Esophagus muscularis mucosa (tissue), 4 donors: ENCODE data around the gene STK32B. TPM values are rescaled to one million over a fixed set of nuclear protein-coding genes. Genes with fewer than 3 reads are reported as not detected.
A peak's percentile ranks its signal among the peaks of the same experiment; 100 is the strongest.

ENCODE experiments used
- DNase-seq: peaks from one replicate; pipeline ENCODE4 v3.0.0-alpha.2; 2017; ENCODE audit errors: extremely low spot score
- H3K27ac ChIP-seq, 4 donors: fragments of 200-600 bp; sonication (generic); replicated peaks in 1 of 4; 1 replicate in 3 of 4; 2 replicates in 1 of 4; pipeline ENCODE4 v1.5.1; 2016 to 2019; ENCODE audit warnings: mild to moderate bottlenecking in 1 of 4
- H3K27me3 ChIP-seq, 4 donors: fragments of 200-600 bp; sonication (generic); one replicate each; pipeline versions ENCODE4 v1.5.1 to v1.6.0; 2016 to 2019
- H3K36me3 ChIP-seq, 4 donors: fragments of 200-600 bp; sonication (generic); one replicate each; pipeline ENCODE4 v1.5.1; 2016 to 2019
- H3K4me1 ChIP-seq, 4 donors: fragments of 200-600 bp; sonication (generic); one replicate each; pipeline ENCODE4 v1.5.1; 2016 to 2019
- H3K4me3 ChIP-seq, 4 donors: fragments of 200-600 bp; sonication (generic); 1 replicate in 2 of 4; 2 replicates in 2 of 4; pipeline ENCODE4 v1.5.1; 2016 to 2019; ENCODE audit warnings: mild to moderate bottlenecking in 4 of 4, moderate library complexity in 1 of 4
- H3K9me3 ChIP-seq, 4 donors: fragments of 200-600 bp; sonication (generic); 1 replicate in 3 of 4; 2 replicates in 1 of 4; pipeline ENCODE4 v1.5.1; 2016 to 2019
- EP300 ChIP-seq: sonication (generic); formaldehyde crosslinking; IDR thresholded peaks from one replicate; pipeline ENCODE4 v1.6.1; 2017; ENCODE audit warnings: antibody characterized with exemption
- POLR2A ChIP-seq: fragments of 450-650 bp; IDR thresholded peaks from one replicate; pipeline ENCODE4 v1.6.1; 2017; ENCODE audit warnings: antibody characterized with exemption, moderate library complexity, mild to moderate bottlenecking, low read depth
- POLR2AphosphoS5 ChIP-seq, 2 donors: sonication (generic); formaldehyde crosslinking; IDR thresholded peaks; one replicate each; pipeline ENCODE4 v1.6.1; 2017; ENCODE audit warnings: antibody characterized with exemption in 2 of 2
- WGBS: methylation state at CpG from one replicate; pipeline ENCODE4 v1.1.5; 2018; 5-methylcytosine and 5-hydroxymethylcytosine counted together
- intact Hi-C: fragments of 100-400 bp; cut with DNase I; formaldehyde crosslinking; loops from one replicate; pipeline ENCODE4 v1.15.1; 2023
- total RNA-seq, 4 donors: library from RNA; depleted of rRNA; stranded (reverse); fragments of >200 nt; gene quantifications; one replicate each; pipeline versions ENCODE4 v1.1.0 to v1.2.1, GENCODE V29; 2016
- TF ChIP-seq, protein P1 (sequence below), 3 experiments: fragments of 200-600 bp in 2 of 3; fragments of 450-650 bp in 1 of 3; sonication (generic) in 2 of 3; IDR thresholded peaks; one replicate each; pipeline ENCODE4 v1.5.1; 2017 to 2019; ENCODE audit warnings: antibody characterized with exemption in 3 of 3, mild to moderate bottlenecking in 2 of 3, moderate library complexity in 1 of 3

The STK32B gene
- total RNA-seq, 4 donors from 2014 or later, result 1.7 to 3.8 (median 2.7) TPM

DNA sequence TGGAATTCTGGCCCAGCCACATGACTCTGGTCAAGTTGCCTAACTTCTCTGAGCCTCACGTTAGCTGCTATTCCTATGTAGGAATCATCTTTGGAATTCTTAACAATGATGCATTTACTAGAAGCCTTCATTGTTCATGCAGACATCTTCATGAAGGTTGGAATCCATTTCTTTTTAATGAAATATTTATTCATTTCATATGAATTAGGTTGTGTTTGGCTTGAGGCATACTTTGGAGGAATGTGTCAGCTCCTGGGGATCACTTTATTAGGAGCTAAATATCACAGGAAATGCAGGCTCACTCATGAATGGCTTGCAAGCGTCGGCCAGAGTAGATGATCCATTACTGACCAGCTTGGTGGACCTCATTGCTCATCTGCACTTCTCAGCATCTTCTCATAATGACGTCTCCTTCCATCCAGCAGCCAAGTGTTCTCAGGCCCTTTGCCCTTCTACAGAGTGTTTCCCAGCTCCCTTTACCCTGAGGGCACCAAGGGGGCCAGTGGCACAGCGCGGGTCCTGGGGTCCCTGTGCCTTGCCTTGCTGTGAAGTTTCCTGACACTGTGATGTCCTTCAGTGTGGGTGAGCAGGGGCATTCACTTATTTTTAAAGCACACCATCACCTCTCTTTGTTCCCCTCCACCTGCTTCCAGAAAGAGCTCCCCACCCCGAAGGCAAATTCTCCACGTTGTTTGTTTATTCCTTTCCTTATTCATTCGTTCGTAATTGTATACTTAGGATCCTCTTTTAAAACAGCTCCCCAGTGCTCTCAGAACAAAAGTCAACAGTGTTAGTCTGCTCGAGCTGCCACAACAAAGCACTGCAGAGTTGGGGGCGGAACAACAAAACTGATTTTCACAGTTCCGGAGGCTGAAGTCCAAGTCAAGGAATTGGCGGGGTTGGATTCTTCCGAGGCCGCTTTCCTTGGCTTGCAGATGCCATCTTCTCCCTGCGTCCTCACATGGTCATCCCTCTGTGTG lies 106.8 kb downstream of the STK32B start:
- Histone ChIP-seq H3K27ac (no peak overlapping the region), H3K9me3 (no peaks in the 10 kb centered on the region), H3K27me3 (no peaks in the 10 kb centered on the region), H3K4me3 (no peak overlapping the region), H3K36me3 (no peaks in the 10 kb centered on the region), H3K4me1 (no peaks in the 10 kb centered on the region)
- WGBS, result 65% methylated on average over 17 of the region's 17 CpGs
- intact Hi-C loops, result no loop called here
- peak; percentile 82 for DNase-seq
- TF ChIP-seq EP300 (no peak), POLR2AphosphoS5 (IDR thresholded peaks at IDR 0.05) (no peak), POLR2A (no peak)
- TF ChIP-seq, protein P1, sequence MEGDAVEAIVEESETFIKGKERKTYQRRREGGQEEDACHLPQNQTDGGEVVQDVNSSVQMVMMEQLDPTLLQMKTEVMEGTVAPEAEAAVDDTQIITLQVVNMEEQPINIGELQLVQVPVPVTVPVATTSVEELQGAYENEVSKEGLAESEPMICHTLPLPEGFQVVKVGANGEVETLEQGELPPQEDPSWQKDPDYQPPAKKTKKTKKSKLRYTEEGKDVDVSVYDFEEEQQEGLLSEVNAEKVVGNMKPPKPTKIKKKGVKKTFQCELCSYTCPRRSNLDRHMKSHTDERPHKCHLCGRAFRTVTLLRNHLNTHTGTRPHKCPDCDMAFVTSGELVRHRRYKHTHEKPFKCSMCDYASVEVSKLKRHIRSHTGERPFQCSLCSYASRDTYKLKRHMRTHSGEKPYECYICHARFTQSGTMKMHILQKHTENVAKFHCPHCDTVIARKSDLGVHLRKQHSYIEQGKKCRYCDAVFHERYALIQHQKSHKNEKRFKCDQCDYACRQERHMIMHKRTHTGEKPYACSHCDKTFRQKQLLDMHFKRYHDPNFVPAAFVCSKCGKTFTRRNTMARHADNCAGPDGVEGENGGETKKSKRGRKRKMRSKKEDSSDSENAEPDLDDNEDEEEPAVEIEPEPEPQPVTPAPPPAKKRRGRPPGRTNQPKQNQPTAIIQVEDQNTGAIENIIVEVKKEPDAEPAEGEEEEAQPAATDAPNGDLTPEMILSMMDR (IDR thresholded peaks at IDR 0.05), result no peak

DNA sequence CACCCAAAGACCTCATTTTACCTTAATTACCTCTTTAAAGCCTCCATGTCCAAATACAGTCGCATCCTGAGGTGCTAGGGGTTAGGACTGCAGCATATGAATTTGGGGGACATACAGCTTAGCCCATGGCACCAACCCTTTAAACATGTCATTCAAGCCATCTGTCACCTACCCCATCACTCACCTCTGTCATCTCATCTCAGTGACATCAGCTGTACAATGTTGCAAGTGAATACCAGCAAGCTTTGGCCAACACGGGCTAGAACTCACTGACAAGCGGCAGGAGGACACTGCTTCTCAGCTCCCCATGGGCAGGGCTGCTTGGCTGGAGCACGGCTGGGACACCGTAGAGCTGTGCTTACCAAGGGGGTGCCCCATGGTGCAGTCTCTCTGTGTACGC lies 107.5 kb downstream of the STK32B start:
- Histone ChIP-seq H3K36me3 (no peaks in the 10 kb centered on the region), H3K27me3 (no peaks in the 10 kb centered on the region), H3K27ac (no peak overlapping the region), H3K4me1 (no peaks in the 10 kb centered on the region), H3K4me3 (no peak overlapping the region), H3K9me3 (no peaks in the 10 kb centered on the region)
- intact Hi-C loops, result no loop called here
- no peak for DNase-seq
- TF ChIP-seq POLR2AphosphoS5 (IDR thresholded peaks at IDR 0.05) (no peak), POLR2A (no peak), EP300 (no peak)
- TF ChIP-seq, protein P1 (IDR thresholded peaks at IDR 0.05), result no peak
- WGBS, result 86% methylated on average over 6 of the region's 6 CpGs

DNA sequence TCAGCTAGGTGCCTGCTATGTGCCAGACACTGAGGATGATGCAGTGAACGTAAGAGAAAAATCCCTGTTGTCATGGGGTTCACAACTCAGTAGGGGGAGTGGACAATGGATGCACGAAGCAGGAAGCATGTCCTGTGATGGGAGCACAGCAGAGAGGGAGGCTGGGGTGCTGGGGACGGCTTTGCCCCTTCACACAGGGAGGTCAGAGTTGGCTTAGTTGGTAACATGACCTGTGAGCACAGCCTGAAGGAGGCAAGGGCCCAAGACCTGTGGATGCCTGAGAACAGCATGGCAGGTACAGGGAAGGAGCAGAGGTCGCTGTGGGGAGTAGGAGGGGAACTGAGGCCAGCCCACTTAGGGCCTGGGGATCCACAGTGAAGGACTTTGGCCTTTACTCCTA lies 109.4 kb downstream of the STK32B start:
- no peak overlapping the region for H3K27ac ChIP-seq
- WGBS, result 70% methylated on average over 4 of the region's 4 CpGs
- intact Hi-C loops, result no loop called here
- no peaks in the 10 kb centered on the region for H3K4me1 ChIP-seq
- no peak overlapping the region for H3K4me3 ChIP-seq
- TF ChIP-seq POLR2AphosphoS5 (IDR thresholded peaks at IDR 0.05) (no peak), EP300 (no peak), POLR2A (no peak)
- TF ChIP-seq, protein P1 (IDR thresholded peaks at IDR 0.05), result no peak
- H3K9me3 ChIP-seq, result no peaks in the 10 kb centered on the region
- no peaks in the 10 kb centered on the region for H3K27me3 ChIP-seq
- peak; percentile 85 for DNase-seq
- no peaks in the 10 kb centered on the region for H3K36me3 ChIP-seq

DNA sequence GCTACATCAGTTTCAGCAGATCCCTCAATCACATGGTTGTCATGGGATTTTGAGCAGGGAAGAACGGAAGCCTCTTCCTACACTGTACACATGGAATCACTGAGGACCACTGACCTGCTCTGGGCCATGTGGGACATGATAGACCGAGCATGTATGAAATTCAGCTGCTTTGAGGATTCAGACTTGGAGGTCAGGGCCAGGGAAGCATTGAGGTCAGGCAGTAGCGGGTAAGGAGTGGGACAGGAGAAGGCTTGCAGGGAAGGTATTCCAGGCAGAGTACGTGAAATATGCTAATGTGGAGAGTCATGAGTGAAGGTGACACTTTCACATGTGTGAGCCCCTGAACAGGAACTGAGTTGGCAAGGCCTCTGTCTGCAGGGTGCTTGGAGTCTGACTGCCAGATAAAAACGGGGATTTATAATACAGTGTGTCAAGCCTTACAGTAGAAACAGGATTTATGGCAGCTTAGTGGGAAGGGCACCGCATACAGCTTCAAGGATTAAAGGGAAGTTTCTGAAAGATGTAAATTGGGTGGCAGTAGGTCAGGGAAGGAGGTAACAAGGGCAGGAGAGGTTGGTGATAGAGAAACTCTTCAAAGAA lies 111.7 kb downstream of the STK32B start:
- H3K36me3 ChIP-seq, result no peaks in the 10 kb centered on the region
- DNase-seq, result peak; percentile 75
- intact Hi-C loops, result no loop called here
- H3K4me3 ChIP-seq, result no peak overlapping the region
- no peak overlapping the region for H3K27ac ChIP-seq
- peaks cover 0 to 6% (median 0%) of the 10 kb centered on the region in 4 donors for H3K9me3 ChIP-seq
- WGBS, result 58% methylated on average over 6 of the region's 6 CpGs
- H3K27me3 ChIP-seq, result no peaks in the 10 kb centered on the region
- H3K4me1 ChIP-seq, result no peaks in the 10 kb centered on the region
- TF ChIP-seq POLR2AphosphoS5 (IDR thresholded peaks at IDR 0.05) (no peak), EP300 (no peak), POLR2A (no peak)
- TF ChIP-seq, protein P1 (IDR thresholded peaks at IDR 0.05), result no peak
